Glomerular endothelial cell (primary cell): ENCODE measurements around the gene CD300LF. TPM values are rescaled to one million over a fixed set of nuclear protein-coding genes. Genes with fewer than 3 reads are reported as not detected.

Experiments used
- DNase-seq: peaks from one replicate; pipeline ENCODE4 v3.0.0-alpha.2; 2011; ENCODE audit warnings: low read depth, low spot score; ENCODE audit errors: extremely low read depth
- total RNA-seq: library from RNA; depleted of rRNA; stranded (reverse); fragments of >200 nt; gene quantifications from 2 replicates; pipeline ENCODE4 v1.2.3, GENCODE V29; 2015

Gene CD300LF
- total RNA-seq, 1 donor from 2014 or later, result not detected

GRCh38 chr17:74691151-74691550 lies 21.6 kb downstream of the CD300LF start:
- no peak for DNase-seq

- DNase-seq, result no peak
Observed at GRCh38 chr17:74690409-74690825, 22.3 kb downstream of the CD300LF start.

GRCh38 chr17:74687886-74688285 lies 24.8 kb downstream of the CD300LF start:
- no peak for DNase-seq

GRCh38 chr17:74686761-74687160 lies 26.0 kb downstream of the CD300LF start:
- no peak for DNase-seq

GRCh38 chr17:74682471-74683190 lies 30.1 kb downstream of the CD300LF start:
- no peak for DNase-seq

GRCh38 chr17:74682028-74682427 lies 30.7 kb downstream of the CD300LF start:
- DNase-seq, result no peak

- no peak for DNase-seq
Observed at GRCh38 chr17:74680941-74681340, 31.8 kb downstream of the CD300LF start.

- DNase-seq, result no peak
Observed at GRCh38 chr17:74680213-74680612, 32.5 kb downstream of the CD300LF start.

GRCh38 chr17:74679374-74679773 lies 33.3 kb downstream of the CD300LF start:
- no peak for DNase-seq

- no peak for DNase-seq
Observed at GRCh38 chr17:74678541-74678940, 34.2 kb downstream of the CD300LF start.

GRCh38 chr17:74677558-74678466 lies 34.9 kb downstream of the CD300LF start:
- no peak for DNase-seq

- DNase-seq, result peak; percentile 29
Observed at GRCh38 chr17:74671031-74671771, 41.5 kb downstream of the CD300LF start.

GRCh38 chr17:74670329-74670728 lies 42.4 kb downstream of the CD300LF start:
- no peak for DNase-seq

- DNase-seq, result no peak
Observed at GRCh38 chr17:74663561-74663960, 49.2 kb downstream of the CD300LF start.

- no peak for DNase-seq
Observed at GRCh38 chr17:74659889-74660288, 52.8 kb downstream of the CD300LF start.

GRCh38 chr17:74658620-74659019 lies 54.1 kb downstream of the CD300LF start:
- DNase-seq, result no peak

- no peak for DNase-seq
Observed at GRCh38 chr17:74654742-74655141, 58.0 kb downstream of the CD300LF start.

GRCh38 chr17:74652020-74652419 lies 60.7 kb downstream of the CD300LF start:
- no peak for DNase-seq

- DNase-seq, result no peak
Observed at GRCh38 chr17:74649909-74650308, 62.8 kb downstream of the CD300LF start.

- DNase-seq, result no peak
Observed at GRCh38 chr17:74647871-74648672, 64.7 kb downstream of the CD300LF start.
